ENCODE data around the gene PTPN1.
"Not testable (repeated sequence)": the region's sequence is repeated elsewhere in the genome, so short reads cannot be mapped to it uniquely, and the experiment has no call there.

Gene PTPN1

GRCh38 chr20:50532221-50532620 is 22.0 kb downstream of the PTPN1 start:
- Histone ChIP-seq H3K27me3 (ENCODE audit: control insufficient read depth in 2 of 2, insufficient read depth in 2 of 2, low read length in 2 of 2) (no peaks in the 10 kb centered on the region), H3K9me3 (ENCODE audit: control insufficient read depth in 2 of 2, low read length in 2 of 2) (no peaks in the 10 kb centered on the region), H3K27ac (ENCODE audit: low read depth in 2 of 2, low read length in 2 of 2) (no peak overlapping the region), H3K4me3 (ENCODE audit: low read length in 2 of 2) (no peak overlapping the region), H3K36me3 (ENCODE audit: control insufficient read depth in 2 of 2, insufficient read depth in 2 of 2, low read length in 2 of 2) (no peaks in the 10 kb centered on the region), H3K9ac (ENCODE audit: low read depth in 1 of 2, low read length in 2 of 2) (no peak overlapping the region), H3K4me1 (ENCODE audit: control insufficient read depth in 2 of 2, insufficient read depth in 2 of 2, low read length in 2 of 2) (peaks cover 13 to 17% of the 10 kb centered on the region in 2 donors)

DNA sequence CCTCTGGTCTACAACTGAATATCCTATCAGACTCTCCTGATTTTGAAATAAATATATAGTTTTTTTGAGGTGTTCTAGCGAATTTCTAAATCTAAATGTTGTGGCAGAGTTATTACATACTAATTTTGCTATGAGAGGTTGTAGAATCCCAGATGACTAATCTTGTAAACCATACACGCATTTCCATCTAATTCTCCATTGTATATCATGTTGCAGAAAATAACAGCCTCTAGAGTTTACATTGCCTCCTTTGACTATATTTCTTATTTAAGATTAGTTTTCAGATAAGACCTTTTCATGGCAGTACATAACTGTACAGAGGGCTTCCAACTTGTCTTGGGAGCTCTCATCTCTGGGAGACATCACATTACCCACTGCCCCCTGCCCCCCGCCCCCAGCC is 22.9 kb downstream of the PTPN1 start:
- H3K9me3 ChIP-seq (ENCODE audit: control insufficient read depth in 2 of 2, low read length in 2 of 2): no peaks in the 10 kb centered on the region
- H3K27me3 ChIP-seq (ENCODE audit: control insufficient read depth in 2 of 2, insufficient read depth in 2 of 2, low read length in 2 of 2): no peaks in the 10 kb centered on the region
- H3K27ac ChIP-seq (ENCODE audit: low read depth in 2 of 2, low read length in 2 of 2): no peak overlapping the region
- no peak overlapping the region for H3K4me3 ChIP-seq (ENCODE audit: low read length in 2 of 2)
- H3K9ac ChIP-seq (ENCODE audit: low read depth in 1 of 2, low read length in 2 of 2): no peak overlapping the region
- peaks cover 14 to 17% of the 10 kb centered on the region in 2 donors for H3K4me1 ChIP-seq (ENCODE audit: control insufficient read depth in 2 of 2, insufficient read depth in 2 of 2, low read length in 2 of 2)
- H3K36me3 ChIP-seq (ENCODE audit: control insufficient read depth in 2 of 2, insufficient read depth in 2 of 2, low read length in 2 of 2): no peaks in the 10 kb centered on the region

GRCh38 chr20:50533464-50533863 is 23.3 kb downstream of the PTPN1 start:
- peaks cover 15 to 19% of the 10 kb centered on the region in 2 donors for H3K4me1 ChIP-seq (ENCODE audit: control insufficient read depth in 2 of 2, insufficient read depth in 2 of 2, low read length in 2 of 2)
- no peak overlapping the region for H3K27ac ChIP-seq (ENCODE audit: low read depth in 2 of 2, low read length in 2 of 2)

GRCh38 chr20:50534567-50534966 is 24.4 kb downstream of the PTPN1 start:
- no peaks in the 10 kb centered on the region for H3K9me3 ChIP-seq (ENCODE audit: control insufficient read depth in 2 of 2, low read length in 2 of 2)
- H3K27ac ChIP-seq (ENCODE audit: low read depth in 2 of 2, low read length in 2 of 2): no peak overlapping the region
- H3K4me3 ChIP-seq (ENCODE audit: low read length in 2 of 2): no peak overlapping the region
- no peaks in the 10 kb centered on the region for H3K27me3 ChIP-seq (ENCODE audit: control insufficient read depth in 2 of 2, insufficient read depth in 2 of 2, low read length in 2 of 2)
- H3K36me3 ChIP-seq (ENCODE audit: control insufficient read depth in 2 of 2, insufficient read depth in 2 of 2, low read length in 2 of 2): no peaks in the 10 kb centered on the region
- peaks cover 15 to 19% of the 10 kb centered on the region in 2 donors for H3K4me1 ChIP-seq (ENCODE audit: control insufficient read depth in 2 of 2, insufficient read depth in 2 of 2, low read length in 2 of 2)
- H3K9ac ChIP-seq (ENCODE audit: low read depth in 1 of 2, low read length in 2 of 2): no peak overlapping the region

More at GRCh38 chr20:50533464-50533863, 23.3 kb downstream of the PTPN1 start:
- H3K9ac ChIP-seq (ENCODE audit: low read depth in 1 of 2, low read length in 2 of 2): no peak overlapping the region
- H3K9me3 ChIP-seq (ENCODE audit: control insufficient read depth in 2 of 2, low read length in 2 of 2): no peaks in the 10 kb centered on the region
- no peak overlapping the region for H3K4me3 ChIP-seq (ENCODE audit: low read length in 2 of 2)
- no peaks in the 10 kb centered on the region for H3K27me3 ChIP-seq (ENCODE audit: control insufficient read depth in 2 of 2, insufficient read depth in 2 of 2, low read length in 2 of 2)
- H3K36me3 ChIP-seq (ENCODE audit: control insufficient read depth in 2 of 2, insufficient read depth in 2 of 2, low read length in 2 of 2): no peaks in the 10 kb centered on the region

DNA sequence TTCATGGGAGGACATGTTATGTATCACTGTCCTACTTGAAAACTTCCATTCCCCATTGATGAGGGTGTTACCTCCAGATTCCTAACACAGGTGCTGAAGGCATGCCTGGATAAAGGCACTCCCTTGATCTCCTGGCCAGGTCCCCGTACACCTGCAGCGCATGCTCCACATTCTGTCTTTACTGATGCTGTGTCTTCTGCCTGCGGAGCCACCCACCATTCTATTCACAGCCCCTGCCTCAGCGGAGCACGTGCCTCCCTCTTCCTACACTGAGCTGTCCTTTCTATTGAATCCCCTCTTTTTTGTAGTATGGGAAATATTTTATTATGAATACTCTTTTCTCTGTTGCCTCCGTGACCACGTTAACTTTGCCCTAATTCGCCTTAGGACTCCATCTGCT is 25.0 kb downstream of the PTPN1 start:
- Histone ChIP-seq H3K9ac (ENCODE audit: low read depth in 1 of 2, low read length in 2 of 2) (no peak overlapping the region), H3K9me3 (ENCODE audit: control insufficient read depth in 2 of 2, low read length in 2 of 2) (no peaks in the 10 kb centered on the region), H3K27ac (ENCODE audit: low read depth in 2 of 2, low read length in 2 of 2) (no peak overlapping the region), H3K36me3 (ENCODE audit: control insufficient read depth in 2 of 2, insufficient read depth in 2 of 2, low read length in 2 of 2) (no peaks in the 10 kb centered on the region), H3K27me3 (ENCODE audit: control insufficient read depth in 2 of 2, insufficient read depth in 2 of 2, low read length in 2 of 2) (no peaks in the 10 kb centered on the region), H3K4me1 (ENCODE audit: control insufficient read depth in 2 of 2, insufficient read depth in 2 of 2, low read length in 2 of 2) (peaks cover 15 to 19% of the 10 kb centered on the region in 2 donors), H3K4me3 (ENCODE audit: low read length in 2 of 2) (no peak overlapping the region)

GRCh38 chr20:50536333-50536732 is 26.1 kb downstream of the PTPN1 start:
- no peak overlapping the region for H3K27ac ChIP-seq (ENCODE audit: low read depth in 2 of 2, low read length in 2 of 2)
- no peaks in the 10 kb centered on the region for H3K27me3 ChIP-seq (ENCODE audit: control insufficient read depth in 2 of 2, insufficient read depth in 2 of 2, low read length in 2 of 2)
- no peaks in the 10 kb centered on the region for H3K9me3 ChIP-seq (ENCODE audit: control insufficient read depth in 2 of 2, low read length in 2 of 2)
- peaks cover 17 to 26% of the 10 kb centered on the region in 2 donors for H3K4me1 ChIP-seq (ENCODE audit: control insufficient read depth in 2 of 2, insufficient read depth in 2 of 2, low read length in 2 of 2)
- H3K4me3 ChIP-seq (ENCODE audit: low read length in 2 of 2): no peak overlapping the region
- H3K9ac ChIP-seq (ENCODE audit: low read depth in 1 of 2, low read length in 2 of 2): no peak overlapping the region
- no peaks in the 10 kb centered on the region for H3K36me3 ChIP-seq (ENCODE audit: control insufficient read depth in 2 of 2, insufficient read depth in 2 of 2, low read length in 2 of 2)

DNA sequence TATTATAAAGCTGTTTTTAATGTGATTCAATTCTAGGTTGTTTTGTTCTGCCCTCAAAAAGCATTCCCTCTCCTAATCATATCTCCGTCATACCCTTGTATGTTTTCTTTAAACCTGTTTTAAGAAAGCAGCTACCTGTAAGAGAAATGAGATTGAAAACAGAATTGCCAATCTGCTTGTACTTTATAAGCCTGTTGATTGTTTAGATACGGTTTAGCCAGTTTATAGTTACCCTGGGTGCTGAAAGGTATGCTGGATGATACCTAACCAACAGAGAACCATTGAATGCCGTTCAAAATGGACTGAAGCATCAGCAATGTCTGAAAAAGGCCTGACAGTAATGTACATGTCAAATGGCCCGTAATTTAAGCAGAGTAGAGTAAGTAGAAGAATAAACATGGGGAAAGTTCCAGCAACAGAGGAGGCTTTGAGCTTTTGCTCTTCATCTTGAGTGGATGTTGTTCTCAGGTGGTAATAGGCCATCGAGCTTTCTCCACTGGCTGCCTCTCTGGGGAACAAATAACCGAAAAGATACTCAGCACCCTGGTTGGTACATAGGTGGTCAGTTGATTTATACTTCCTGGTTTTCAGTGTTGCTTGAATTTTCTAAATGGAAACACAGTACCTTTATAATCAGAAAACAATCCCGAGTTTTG is 27.5 kb downstream of the PTPN1 start:
- Histone ChIP-seq H3K9ac (ENCODE audit: low read depth in 1 of 2, low read length in 2 of 2) (no peak overlapping the region), H3K27me3 (ENCODE audit: control insufficient read depth in 2 of 2, insufficient read depth in 2 of 2, low read length in 2 of 2) (no peaks in the 10 kb centered on the region), H3K27ac (ENCODE audit: low read depth in 2 of 2, low read length in 2 of 2) (peak overlapping the region in 1 of 2 donors; percentile 8), H3K9me3 (ENCODE audit: control insufficient read depth in 2 of 2, low read length in 2 of 2) (no peaks in the 10 kb centered on the region), H3K4me3 (ENCODE audit: low read length in 2 of 2) (no peak overlapping the region), H3K4me1 (ENCODE audit: control insufficient read depth in 2 of 2, insufficient read depth in 2 of 2, low read length in 2 of 2) (peaks cover 19 to 20% of the 10 kb centered on the region in 2 donors), H3K36me3 (ENCODE audit: control insufficient read depth in 2 of 2, insufficient read depth in 2 of 2, low read length in 2 of 2) (no peaks in the 10 kb centered on the region)

- peaks cover 19 to 20% of the 10 kb centered on the region in 2 donors for H3K4me1 ChIP-seq (ENCODE audit: control insufficient read depth in 2 of 2, insufficient read depth in 2 of 2, low read length in 2 of 2)
These were observed 28.1 kb downstream of the PTPN1 start for GRCh38 chr20:50538276-50538675.

DNA sequence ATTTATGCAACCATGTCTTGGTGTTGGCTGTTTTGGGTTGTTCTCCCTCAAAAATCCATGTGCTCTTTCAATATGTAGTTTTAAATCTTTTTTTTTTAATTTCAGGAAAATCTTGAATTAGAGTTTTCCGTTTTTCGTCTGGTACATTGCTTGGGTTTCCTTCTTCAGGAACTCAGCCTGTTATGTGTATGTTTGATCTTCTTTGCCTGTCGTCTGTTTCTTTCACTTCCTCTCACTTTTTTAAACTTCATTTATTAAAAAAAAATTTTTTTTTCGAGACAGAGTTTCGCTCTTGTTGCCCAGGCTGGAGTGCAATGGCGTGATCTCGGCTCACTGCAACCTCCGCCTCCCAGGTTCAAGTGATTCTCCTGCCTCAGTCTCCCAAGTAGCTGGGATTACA is 29.6 kb downstream of the PTPN1 start:
- not testable (repeated sequence) for H3K4me3 ChIP-seq (ENCODE audit: low read length in 2 of 2); H3K27ac ChIP-seq (ENCODE audit: low read depth in 2 of 2, low read length in 2 of 2); H3K9me3 ChIP-seq (ENCODE audit: control insufficient read depth in 2 of 2, low read length in 2 of 2); H3K9ac ChIP-seq (ENCODE audit: low read depth in 1 of 2, low read length in 2 of 2); H3K36me3 ChIP-seq (ENCODE audit: control insufficient read depth in 2 of 2, insufficient read depth in 2 of 2, low read length in 2 of 2); H3K27me3 ChIP-seq (ENCODE audit: control insufficient read depth in 2 of 2, insufficient read depth in 2 of 2, low read length in 2 of 2)
- peaks cover 19 to 20% of the 10 kb centered on the region in 2 donors for H3K4me1 ChIP-seq (ENCODE audit: control insufficient read depth in 2 of 2, insufficient read depth in 2 of 2, low read length in 2 of 2)

More at GRCh38 chr20:50538276-50538675, 28.1 kb downstream of the PTPN1 start:
- Histone ChIP-seq H3K9ac (ENCODE audit: low read depth in 1 of 2, low read length in 2 of 2) (no peak overlapping the region), H3K9me3 (ENCODE audit: control insufficient read depth in 2 of 2, low read length in 2 of 2) (no peaks in the 10 kb centered on the region), H3K4me3 (ENCODE audit: low read length in 2 of 2) (no peak overlapping the region), H3K27me3 (ENCODE audit: control insufficient read depth in 2 of 2, insufficient read depth in 2 of 2, low read length in 2 of 2) (no peaks in the 10 kb centered on the region), H3K36me3 (ENCODE audit: control insufficient read depth in 2 of 2, insufficient read depth in 2 of 2, low read length in 2 of 2) (no peaks in the 10 kb centered on the region), H3K27ac (ENCODE audit: low read depth in 2 of 2, low read length in 2 of 2) (no peak overlapping the region)

GRCh38 chr20:50540620-50541605 is 30.7 kb downstream of the PTPN1 start:
- H3K36me3 ChIP-seq (ENCODE audit: control insufficient read depth in 2 of 2, insufficient read depth in 2 of 2, low read length in 2 of 2): no peaks in the 10 kb centered on the region
- H3K4me1 ChIP-seq (ENCODE audit: control insufficient read depth in 2 of 2, insufficient read depth in 2 of 2, low read length in 2 of 2): peaks cover 19 to 20% of the 10 kb centered on the region in 2 donors
- H3K27ac ChIP-seq (ENCODE audit: low read depth in 2 of 2, low read length in 2 of 2): peak overlapping the region in 1 of 2 donors; percentile 25
- H3K9ac ChIP-seq (ENCODE audit: low read depth in 1 of 2, low read length in 2 of 2): no peak overlapping the region
- no peaks in the 10 kb centered on the region for H3K9me3 ChIP-seq (ENCODE audit: control insufficient read depth in 2 of 2, low read length in 2 of 2)
- no peak overlapping the region for H3K4me3 ChIP-seq (ENCODE audit: low read length in 2 of 2)
- no peaks in the 10 kb centered on the region for H3K27me3 ChIP-seq (ENCODE audit: control insufficient read depth in 2 of 2, insufficient read depth in 2 of 2, low read length in 2 of 2)

Data from mucosa of rectum (tissue), 2 donors.